HG02981 (cell line): Measurements from ENCODE around the gene RASSF10.
"Not testable (repeated sequence)": the region's sequence is repeated elsewhere in the genome, so short reads cannot be mapped to it uniquely, and the experiment has no call there.

Source experiments
- ATAC-seq: cut with Tn5 transposase; IDR thresholded peaks from one replicate; pipeline ENCODE4 v1.9.1; 2021; ENCODE audit warnings: mild to moderate bottlenecking, moderate library complexity; ENCODE audit not compliant: unreplicated experiment

The RASSF10 gene

DNA sequence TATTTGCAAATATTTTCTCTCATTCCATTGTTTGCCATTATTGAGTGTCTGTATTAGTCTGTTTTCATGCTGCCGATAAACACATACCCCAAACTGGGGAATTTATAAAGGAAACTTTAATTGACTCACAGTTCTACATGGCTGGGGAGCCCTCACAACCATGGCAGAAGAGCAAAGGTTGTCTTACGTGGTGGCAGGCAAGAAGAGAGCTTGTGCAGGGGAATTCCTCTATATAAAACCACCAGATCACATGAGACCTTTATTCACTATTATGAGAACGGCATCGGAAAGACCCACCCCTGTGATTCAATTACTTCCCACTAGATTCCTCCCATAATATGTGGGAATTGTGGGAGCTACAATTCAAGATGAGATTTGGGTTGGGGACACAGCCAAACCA lies 10.2 kb downstream of the RASSF10 start:
- no peak for ATAC-seq

DNA sequence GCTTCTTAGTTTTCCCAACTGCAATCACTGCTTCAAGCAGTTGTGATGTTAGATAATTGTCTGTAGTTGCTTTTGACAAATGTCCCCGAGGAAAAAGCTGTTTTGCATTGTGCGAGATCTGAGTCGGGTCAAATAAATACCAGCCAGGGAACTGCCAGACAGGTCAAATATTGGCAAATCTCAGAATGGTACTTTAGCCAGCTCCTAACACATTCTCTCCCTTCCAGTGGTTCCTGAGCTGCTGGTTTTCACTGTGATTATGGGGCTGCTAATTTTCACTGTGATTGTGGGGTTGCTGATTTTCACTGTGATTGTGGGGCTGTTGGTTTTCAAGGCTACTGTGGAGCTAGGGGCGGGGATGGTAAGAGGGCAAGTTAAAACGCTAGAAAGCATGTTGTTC lies 14.3 kb downstream of the RASSF10 start:
- no peak for ATAC-seq

DNA sequence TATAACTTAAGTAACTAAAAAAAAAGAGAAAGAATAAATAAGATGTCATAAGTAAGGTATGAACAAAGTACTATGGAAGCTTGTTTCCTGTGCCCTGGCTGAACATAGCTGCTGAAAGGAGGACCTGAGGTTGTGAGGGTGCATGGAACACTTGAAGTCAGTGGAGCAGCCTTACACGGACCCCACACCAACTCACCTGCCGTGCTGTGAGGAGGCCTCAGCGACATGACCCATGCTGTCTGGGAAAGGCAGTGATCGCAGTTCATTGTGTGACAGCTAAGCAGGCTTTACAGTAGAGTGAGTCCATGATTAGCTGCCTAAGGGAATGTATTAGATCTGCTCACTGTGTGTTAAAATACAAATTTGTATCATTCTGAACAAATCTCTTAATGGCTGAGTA lies 17.6 kb downstream of the RASSF10 start:
- no peak for ATAC-seq

DNA sequence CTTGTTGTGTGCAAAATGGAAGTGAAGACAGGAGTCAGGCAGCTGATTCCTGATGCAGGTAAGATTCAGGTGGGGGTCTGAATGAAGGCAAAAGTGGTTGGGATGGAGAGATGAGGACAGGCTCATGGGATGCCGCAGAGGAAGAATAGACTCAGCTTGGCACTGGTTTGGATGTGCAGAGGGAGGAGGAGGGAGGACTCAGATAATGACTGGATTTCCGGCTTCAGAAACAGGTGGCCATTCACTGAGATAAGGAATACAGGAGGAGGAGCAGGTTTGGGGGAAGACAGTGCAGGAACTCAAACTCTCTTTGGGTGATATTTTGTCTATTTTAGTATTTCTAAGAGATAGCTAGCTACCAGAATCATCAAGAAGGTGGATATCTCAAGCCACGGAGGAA lies 19.2 kb downstream of the RASSF10 start:
- no peak for ATAC-seq

DNA sequence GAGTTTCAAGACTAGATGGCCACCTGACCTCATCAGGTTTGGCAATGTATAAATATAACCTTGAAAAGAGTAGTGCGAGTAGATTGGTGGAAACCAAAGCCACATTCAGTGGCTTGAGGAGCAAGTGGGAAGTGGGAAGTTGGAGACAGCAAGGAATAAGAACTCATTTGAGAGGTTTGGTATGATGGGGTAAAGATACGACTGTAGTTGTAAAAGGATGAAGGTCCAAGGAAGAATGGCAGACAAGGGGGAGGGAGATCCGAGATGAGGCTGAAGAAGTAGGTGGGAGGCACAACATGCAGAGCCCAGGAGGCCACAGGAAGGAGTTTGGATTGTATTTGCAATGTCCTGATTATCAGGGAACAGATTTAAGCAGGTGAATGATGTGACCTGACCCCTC lies 20.8 kb downstream of the RASSF10 start:
- ATAC-seq = no peak

DNA sequence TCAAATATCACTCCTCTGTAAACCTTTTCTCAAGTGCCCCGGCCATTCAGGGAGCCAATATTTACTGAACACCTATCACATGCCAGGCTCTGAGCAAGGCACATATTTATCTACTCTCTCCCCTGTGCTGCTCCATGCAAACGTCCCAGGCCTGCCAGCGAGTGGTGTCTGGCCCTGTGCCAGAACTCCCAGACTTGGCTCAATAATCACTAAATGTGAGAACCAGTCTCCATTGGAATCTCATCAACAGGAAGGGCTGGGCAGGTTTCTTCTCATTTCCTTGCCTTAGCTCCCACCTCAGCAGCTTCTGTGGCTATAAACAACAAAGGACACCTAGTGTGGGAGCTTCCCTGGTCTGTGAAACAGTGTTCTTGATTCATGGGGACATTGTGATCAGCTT lies 21.7 kb downstream of the RASSF10 start:
- ATAC-seq = no peak

DNA sequence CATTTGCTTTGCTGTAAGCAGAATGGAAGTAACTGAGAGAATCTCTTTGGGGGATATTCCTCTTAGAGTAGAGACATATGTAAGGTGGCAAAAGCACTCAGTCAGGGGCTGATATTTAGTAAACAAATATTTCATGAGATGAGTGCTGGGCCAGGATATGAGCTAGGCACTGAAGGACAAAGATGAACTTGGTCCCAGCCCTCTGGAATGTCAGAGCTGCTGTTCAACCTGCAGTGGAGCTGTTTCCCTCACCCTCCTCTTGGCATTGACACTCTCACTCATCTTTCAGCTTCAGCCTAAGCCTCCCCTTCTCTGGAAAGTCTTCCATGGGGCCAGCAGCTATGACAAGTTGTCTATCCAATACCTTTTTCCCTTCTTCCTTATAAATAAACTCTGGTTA lies 22.2 kb downstream of the RASSF10 start:
- no peak for ATAC-seq

DNA sequence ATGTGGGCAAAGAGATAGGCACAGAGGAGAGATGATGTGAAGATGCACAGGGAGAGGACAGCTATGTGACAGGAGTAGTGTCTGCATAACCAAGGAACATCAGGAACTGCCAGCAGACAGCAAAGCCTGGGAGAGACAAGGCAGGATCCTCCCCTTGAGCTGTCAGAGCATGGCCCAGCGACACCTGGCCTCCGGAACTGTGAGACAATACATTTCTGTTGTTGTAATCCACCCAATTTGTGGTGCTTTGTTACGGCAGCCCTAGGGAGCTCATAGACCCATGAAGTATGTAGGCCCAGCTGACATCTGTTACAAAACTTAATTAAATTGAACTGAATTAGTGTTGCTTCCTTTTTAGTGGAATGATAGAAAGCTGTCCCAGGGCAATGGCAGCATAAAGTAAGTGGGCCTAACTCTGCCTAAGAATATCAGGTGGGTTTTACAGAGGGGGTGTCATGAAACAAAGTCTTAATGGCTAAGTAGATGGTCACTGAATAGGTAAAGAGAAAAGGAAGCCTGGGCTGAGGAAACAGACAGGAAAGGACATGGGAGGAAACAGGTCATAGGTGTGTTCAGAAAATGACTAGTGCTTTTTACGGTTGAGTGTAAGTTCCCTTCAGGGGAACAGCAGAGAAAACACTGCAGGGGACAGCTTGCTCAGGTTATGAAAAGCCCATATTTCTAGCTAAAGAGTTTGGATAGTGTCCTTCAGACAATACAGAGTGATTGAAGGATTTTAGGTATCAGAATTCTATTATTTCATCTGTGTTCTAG lies 24.8 kb downstream of the RASSF10 start:
- ATAC-seq = no peak

DNA sequence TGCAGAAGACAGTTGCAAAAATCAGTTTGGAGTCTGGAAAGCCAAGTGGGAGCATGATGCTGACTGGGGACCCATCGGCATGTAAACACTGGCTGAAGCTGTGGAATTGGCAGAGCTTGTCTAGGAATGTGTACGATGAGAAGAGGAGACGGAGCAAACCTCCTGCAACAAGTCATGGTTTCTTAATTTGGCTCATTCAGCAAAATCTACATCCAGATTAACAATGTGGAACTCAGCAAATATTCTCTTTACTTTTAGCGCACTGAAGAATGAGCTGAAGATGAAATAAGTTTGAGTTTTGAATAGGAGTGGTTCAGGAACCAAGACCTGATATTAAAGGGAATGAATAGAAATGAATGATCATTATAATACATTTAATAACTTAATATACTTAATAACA lies 26.6 kb downstream of the RASSF10 start:
- ATAC-seq = no peak

DNA sequence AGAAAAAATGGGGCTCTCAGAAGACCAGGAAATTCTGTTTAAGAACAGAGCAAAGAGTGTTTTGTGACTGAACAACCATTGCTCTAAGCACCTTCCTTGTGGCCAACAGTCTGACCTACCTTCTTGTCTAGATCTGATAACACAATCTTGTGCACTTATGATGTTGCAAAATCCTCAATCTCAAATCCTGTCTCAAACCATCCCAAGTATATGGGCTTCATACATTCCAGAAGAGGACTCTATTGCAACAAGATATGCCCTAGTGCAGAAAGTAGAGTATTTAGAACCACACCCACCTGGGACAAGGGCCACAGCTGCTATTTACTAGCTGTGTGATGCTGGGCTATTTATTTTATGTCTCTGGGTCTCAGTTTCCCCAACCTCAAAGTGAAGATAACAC lies 27.1 kb downstream of the RASSF10 start:
- no peak for ATAC-seq

DNA sequence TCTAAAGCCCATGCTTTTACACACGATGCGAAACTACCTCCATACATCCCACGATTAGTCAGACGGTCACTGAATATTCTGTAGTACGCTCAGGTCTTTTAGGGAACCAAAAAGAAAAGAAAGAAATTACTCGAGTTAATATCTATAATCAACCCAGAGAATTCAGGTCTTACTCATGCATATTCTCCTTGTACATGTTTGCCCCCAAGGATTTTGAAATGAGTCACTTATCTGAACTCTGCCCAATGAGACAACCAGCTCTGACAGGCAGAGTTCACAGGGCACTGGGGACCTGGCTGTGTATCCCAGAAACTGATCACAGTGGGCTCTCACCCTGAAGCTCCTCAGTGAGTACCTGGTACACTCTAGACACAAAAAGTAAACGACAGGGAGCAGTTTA lies 29.2 kb downstream of the RASSF10 start:
- no peak for ATAC-seq

DNA sequence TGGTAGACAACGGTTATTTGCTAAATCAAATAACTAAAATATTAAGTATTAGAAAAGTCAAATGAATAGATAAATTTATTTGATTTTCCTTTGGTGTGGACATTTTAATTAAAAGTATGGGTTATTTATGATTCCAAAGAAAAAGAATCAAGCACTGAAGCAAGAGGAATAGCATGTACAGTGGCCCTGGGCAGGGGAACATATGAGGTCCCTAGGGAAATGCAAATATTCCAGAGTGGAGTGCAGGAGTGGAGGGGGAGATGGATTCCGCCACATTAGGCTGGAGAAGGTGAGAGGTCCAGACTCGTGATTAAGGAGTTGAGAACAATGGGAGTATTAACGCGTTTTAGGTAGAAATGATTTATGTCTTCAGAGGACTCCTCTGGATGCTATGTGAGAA lies 30.0 kb downstream of the RASSF10 start:
- no peak for ATAC-seq

DNA sequence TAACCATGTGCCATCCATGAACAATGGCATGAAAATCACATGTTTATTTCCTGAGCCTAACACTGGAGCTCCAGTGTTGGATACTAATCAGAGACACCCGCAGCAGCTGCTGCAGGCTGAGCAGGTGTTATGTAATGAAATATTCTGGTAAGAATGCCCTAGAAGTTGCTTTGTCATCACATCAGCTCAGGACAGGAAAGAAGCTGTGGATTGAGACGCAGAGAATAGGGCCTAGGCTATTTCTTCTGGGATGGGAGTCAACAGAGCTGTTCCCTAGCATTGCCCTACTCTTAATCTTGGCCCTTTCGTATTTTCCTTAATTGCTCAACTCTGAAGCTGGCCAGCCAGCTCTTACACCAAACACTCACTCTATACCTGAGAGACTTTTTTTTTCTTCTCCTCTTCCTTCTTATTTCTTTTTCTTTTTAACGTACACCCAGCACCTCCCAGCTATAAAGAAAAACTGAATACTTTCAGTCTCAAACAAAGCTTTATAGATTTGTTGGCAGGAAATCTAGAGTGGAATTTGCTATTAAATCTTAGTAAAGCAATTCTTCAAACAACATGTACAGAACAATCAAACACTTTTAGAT lies 31.9 kb downstream of the RASSF10 start:
- no peak for ATAC-seq

DNA sequence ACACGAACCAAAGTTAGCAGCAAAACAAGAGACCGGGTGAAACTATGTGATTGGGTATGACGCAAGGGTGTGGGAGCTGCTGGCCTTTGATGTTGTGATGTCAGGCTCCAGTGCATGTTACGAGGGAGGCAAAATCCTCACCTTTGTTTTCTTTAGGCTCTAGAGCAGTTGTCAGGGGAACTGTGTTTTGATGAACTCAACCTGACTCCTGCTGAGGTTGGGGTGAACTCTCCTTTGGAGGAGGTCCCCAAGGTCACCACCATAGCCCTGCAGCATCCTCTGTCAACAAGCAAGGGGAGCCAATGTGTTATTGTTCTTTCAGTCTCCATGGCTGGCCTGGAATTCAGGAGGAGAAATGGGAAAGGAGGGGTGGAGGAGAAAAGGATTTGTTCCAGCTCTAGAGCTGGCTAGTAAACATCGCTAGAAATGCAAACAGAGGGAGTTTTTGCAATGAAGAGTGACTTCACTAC lies 33.8 kb downstream of the RASSF10 start:
- ATAC-seq = no peak

DNA sequence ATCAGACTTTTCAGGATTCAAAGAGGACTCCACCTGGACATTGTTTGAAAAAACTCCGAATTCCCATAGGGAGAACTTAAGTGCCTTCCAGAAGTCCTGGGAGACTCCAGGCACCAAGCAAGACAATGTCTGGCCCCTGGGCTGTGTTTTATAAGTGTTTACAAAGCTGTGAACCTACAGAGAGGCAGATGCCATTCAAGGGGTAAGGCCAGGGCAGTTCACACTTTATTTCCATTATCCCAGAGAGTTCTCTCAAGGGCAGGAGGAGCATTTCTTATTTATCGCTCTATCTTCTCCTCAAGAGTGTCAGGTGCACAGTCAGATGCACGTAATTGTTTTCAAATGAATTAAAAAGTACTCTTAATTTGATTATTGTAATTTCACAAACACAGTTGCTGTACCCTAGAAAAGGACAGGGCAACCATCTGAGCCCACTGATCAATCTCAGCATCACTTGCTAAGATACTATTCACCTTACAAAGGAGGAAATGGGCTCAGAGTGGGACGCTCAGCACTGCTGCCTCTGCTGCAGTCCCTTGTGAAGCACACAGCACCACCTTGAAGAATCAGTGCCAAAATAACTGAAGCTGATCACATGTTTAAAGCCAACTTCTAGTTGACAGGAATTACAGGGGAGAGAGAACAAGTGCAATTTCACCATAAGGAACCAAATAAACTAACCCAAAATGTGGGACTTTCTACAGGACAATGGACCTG lies 35.0 kb downstream of the RASSF10 start:
- no peak for ATAC-seq

DNA sequence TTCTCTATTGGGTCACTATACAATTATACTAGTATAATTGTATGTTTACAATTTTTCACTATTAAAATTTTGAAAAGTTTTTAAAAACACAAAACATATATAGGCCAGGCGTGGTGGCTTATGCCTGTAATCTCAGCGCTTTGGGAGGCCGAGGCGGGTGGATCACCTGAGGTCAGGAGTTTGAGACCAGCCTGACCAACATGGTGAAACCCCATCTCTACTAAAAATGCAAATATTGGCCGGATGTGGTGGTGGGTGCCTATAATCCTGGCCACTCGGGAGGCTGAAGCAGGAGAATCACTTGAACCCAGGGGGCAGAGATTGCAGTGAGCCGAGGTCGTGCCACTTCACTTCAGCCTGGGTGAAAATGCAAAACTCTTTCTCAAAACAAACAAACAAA lies 36.0 kb downstream of the RASSF10 start:
- not testable (repeated sequence) for ATAC-seq

DNA sequence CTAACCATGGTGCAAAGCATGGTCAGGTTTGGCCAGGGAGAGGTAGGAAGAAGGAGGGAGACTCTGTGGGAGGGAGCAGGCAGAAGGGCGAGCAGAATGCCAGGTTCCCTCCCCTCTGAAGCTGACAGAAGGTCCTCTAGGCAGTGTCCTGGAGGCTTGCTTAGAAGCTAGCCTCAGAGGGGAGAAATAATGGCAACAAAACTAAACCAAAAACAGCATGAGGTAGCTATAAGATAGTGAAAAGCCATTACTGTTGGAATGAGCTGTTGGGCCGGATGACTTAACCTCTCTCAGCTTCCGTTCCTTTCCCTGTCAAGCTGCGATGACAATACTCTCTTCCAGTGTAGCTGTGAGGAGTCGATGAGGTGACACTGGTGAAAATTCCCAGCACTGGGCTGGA lies 36.6 kb downstream of the RASSF10 start:
- ATAC-seq = no peak

DNA sequence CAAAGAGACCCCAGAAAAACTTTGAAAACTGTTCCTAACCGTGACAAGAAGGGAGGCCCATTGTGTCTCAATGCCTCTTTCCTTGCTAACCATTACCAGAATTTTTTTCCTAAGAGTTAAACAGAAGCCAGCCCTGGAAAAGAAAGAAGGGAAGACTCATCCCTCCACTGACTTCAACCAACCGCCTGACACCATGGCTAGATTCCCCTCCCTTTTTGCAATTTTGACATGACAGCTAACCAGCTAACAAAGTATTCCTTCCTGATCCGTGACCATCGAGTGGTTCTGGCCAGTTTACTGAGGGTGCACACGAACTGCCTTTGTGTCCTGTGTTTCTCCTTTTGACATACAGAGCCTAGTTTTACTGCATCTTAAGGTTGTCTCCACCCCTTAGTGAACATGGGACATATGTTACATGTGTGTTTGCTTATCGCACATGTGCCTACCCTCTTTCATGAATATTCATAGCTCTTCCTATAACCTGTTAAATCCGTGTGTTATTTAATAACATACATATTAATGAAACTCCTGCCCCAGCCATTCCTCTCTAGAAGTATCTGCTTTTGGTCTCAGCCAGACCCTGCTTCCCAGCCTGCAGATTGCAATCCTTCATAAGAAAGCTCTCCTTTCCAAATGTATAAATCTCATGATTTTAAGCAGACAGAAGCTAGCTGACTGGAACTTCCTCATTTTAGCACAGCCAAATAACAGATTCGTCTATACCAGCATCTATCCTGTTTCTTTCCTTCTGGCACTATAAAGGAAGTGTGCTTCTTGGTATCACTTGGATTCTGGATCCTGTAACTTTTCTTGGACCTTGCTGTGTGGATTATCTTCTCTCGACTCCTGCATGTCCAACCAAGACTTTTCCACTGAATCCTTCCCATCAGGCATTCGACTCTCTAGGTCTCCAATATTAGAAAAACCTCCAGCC lies 37.8 kb downstream of the RASSF10 start:
- no peak for ATAC-seq

DNA sequence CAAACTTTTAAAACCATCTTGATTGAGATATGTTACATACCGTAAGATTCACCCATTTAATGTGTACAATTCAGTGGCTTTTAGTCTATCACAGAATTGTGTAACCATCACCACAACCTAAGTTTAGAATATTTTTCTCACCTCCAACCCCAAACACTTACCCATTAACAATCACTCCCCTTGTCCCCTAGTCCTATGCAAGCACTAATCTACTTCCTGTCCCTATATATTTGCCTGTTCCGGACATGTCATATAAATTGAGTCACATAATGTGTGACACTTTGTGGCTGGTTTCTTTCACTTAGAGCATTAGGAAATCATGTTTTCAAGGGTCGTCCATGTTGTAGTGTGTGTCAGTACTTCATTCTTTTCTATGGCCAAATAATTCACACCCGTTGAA lies 38.8 kb downstream of the RASSF10 start:
- no peak for ATAC-seq

DNA sequence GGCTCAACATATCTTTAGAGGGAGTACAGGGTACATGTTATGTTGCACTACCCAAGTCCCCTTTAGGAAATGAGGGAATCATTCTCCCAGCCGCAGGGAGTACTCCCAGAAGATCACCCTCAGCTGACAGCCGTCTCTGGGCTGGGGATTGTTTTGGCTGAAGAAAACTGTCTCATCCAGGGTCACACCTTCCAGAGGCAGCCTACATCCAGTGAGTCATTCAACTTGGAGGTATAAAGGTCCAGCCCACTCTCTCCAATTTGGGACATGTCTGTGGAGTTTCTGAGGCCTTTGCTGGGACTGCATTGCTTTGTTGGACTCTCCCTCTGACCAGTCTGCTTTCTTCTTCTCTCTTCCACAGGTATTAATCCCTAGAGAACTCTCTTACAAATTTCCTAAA lies 42.1 kb downstream of the RASSF10 start:
- ATAC-seq = no peak

DNA sequence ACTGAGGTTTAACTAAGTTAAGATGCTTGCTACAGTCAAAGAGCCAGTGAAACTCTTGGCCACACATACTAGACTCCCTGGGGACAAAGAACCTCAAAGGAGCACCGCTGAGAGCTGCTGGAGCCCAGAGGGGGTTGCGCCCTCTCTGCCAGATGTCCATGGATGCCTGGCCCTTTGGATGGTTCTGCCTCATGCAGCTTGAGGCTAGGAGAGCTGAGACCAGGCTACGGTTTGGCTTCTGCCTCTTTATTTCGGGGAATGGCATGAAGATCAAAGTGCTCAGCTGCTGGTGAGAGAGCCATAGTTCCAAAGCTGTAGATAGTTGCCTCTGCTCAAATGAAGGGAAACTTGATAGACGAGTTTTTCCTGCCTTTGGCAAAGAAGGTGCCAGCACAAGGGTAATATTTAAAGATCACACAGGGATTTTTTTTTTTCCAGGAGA lies 43.0 kb downstream of the RASSF10 start:
- ATAC-seq = no peak
